HCT116 (cell line): Measurements from ENCODE around the gene THRA. TPM values are rescaled to one million over a fixed set of nuclear protein-coding genes. Genes with fewer than 3 reads are reported as not detected.

Experiments
- ATF3 ChIP-seq: IDR thresholded peaks from 2 replicates; pipeline ENCODE4 v1.6.1; 2012
- JUND ChIP-seq: IDR thresholded peaks from 2 replicates; pipeline ENCODE4 v1.6.1; 2012
- REST ChIP-seq: IDR thresholded peaks from 2 replicates; pipeline ENCODE4 v1.6.1; 2012; ENCODE audit warnings: low read depth
- SIN3A ChIP-seq: IDR thresholded peaks from 2 replicates; pipeline ENCODE4 v1.6.1; 2012; ENCODE audit warnings: low read depth
- SP1 ChIP-seq: IDR thresholded peaks from 2 replicates; pipeline ENCODE4 v1.6.1; 2012; ENCODE audit warnings: low read depth
- ZBTB33 ChIP-seq: IDR thresholded peaks from 2 replicates; pipeline ENCODE4 v1.6.1; 2011; ENCODE audit warnings: mild to moderate bottlenecking, low read length, moderate library complexity; ENCODE audit not compliant: insufficient replicate concordance; ENCODE audit errors: extremely low read depth
- total RNA-seq: library from RNA; stranded (reverse); gene quantifications from one replicate; pipeline ENCODE4 v1.2.1, GENCODE V29; 2021; ENCODE audit not compliant: unreplicated experiment

THRA gene
- total RNA-seq, 1 experiment from 2014 or later = 23.3 TPM

- no peak for TF ChIP-seq ZBTB33
- TF ChIP-seq JUND = no peak
- no peak for TF ChIP-seq REST
- no peak for TF ChIP-seq SIN3A
- TF ChIP-seq ATF3 = no peak
- no peak for TF ChIP-seq SP1
- TF ChIP-seq, all 23 proteins: peak for 4
Measured at GRCh38 chr17:40121181-40122135, 58.7 kb downstream of the THRA start, which contains the start of gene MSL1 (continued).
